ENCODE data around the gene WRAP73. TPM values are rescaled to one million over a fixed set of nuclear protein-coding genes. Genes with fewer than 3 reads are reported as not detected.

The WRAP73 gene
- total RNA-seq, 2 donors from 2014 or later: 22.1 to 24.9 TPM

DNA sequence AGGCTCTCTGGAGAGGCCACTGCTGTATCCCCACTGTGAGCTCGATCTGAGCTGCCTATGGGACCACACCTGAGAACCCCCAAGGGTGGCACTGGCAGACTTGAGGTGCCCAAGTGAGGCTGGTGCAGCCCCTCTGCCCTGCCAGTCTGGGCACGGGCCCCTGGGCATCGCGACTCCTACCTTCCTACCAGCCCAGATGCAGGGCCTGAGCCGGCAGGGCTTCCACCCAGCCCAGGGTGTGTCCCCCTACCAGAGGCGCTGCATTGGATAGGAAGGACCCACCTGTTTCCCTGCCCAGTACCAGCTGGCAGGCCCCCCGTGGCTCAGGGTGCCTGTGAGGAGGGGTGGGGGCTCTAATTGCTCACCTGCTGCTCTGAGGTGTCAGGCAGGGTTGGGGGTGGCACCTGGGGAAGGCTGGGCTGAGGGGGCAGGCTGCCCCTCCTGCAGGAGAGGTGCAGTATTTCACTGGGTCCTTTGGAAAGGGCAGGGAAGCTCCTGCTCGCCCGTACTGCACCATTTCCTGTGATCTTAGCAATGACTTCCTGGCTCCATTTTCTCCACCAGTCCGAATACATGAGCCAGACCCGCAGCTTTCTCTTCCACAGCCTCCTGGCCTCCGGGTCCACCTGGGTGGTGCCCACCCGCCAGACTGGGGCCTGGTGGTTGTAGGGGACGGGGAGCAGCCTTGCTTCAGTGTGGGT, 14.2 kb upstream of the WRAP73 start:
- Histone ChIP-seq H3K4me1 (ENCODE audit: control insufficient read depth in 1 of 2, low read depth in 2 of 2) (no peaks in the 10 kb centered on the region), H3K27ac (no peak overlapping the region), H3K36me3 (no peaks in the 10 kb centered on the region), H3K9me3 (no peaks in the 10 kb centered on the region), H3K4me3 (no peak overlapping the region), H3K27me3 (replicated peaks; ENCODE audit: insufficient read depth) (no peaks in the 10 kb centered on the region)
- ATAC-seq (ENCODE audit: insufficient number of reproducible peaks, low FRiP score, low read depth): no peak
- TF ChIP-seq, protein P1, sequence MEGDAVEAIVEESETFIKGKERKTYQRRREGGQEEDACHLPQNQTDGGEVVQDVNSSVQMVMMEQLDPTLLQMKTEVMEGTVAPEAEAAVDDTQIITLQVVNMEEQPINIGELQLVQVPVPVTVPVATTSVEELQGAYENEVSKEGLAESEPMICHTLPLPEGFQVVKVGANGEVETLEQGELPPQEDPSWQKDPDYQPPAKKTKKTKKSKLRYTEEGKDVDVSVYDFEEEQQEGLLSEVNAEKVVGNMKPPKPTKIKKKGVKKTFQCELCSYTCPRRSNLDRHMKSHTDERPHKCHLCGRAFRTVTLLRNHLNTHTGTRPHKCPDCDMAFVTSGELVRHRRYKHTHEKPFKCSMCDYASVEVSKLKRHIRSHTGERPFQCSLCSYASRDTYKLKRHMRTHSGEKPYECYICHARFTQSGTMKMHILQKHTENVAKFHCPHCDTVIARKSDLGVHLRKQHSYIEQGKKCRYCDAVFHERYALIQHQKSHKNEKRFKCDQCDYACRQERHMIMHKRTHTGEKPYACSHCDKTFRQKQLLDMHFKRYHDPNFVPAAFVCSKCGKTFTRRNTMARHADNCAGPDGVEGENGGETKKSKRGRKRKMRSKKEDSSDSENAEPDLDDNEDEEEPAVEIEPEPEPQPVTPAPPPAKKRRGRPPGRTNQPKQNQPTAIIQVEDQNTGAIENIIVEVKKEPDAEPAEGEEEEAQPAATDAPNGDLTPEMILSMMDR (IDR thresholded peaks at IDR 0.05): no peak
- no peak for DNase-seq (ENCODE audit: low spot score)

DNA sequence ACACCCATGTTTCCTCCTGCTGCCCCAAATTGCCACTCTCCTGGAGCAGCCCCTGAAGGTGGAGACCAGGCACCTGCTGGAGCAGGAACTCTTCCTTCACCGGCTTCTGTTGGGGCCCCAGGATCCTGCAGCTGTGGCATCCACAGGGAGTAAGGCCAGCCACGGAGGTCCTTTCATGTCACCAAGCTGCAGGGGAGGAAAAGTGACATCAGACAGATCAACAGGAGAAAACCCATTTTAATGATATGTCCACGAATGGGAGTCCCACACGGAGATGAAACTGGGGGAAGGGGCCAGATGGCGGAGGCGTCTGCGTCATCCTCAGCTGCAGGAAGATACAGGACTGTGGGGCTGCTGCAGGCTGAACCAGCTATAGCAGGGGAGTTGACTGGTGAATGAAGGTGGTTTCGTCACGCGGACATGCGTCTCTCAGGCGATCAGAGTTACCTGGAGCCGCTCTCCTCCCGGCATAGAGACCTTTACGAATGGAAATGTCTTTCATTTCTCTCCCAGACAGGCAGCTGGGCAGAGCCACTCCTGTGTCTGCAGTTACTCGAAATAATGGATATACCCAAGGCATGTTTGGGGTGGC, 12.3 kb upstream of the WRAP73 start:
- Histone ChIP-seq H3K9me3 (no peaks in the 10 kb centered on the region), H3K27me3 (replicated peaks; ENCODE audit: insufficient read depth) (no peaks in the 10 kb centered on the region), H3K27ac (no peak overlapping the region), H3K4me1 (ENCODE audit: control insufficient read depth in 1 of 2, low read depth in 2 of 2) (no peaks in the 10 kb centered on the region), H3K36me3 (no peaks in the 10 kb centered on the region), H3K4me3 (no peak overlapping the region)
- TF ChIP-seq, protein P1 (IDR thresholded peaks at IDR 0.05): no peak
- ATAC-seq (ENCODE audit: insufficient number of reproducible peaks, low FRiP score, low read depth): no peak
- DNase-seq (ENCODE audit: low spot score): no peak

- Histone ChIP-seq H3K36me3 (no peaks in the 10 kb centered on the region), H3K4me3 (no peak overlapping the region), H3K4me1 (ENCODE audit: control insufficient read depth in 1 of 2, low read depth in 2 of 2) (no peaks in the 10 kb centered on the region), H3K27ac (no peak overlapping the region), H3K9me3 (no peaks in the 10 kb centered on the region), H3K27me3 (replicated peaks; ENCODE audit: insufficient read depth) (no peaks in the 10 kb centered on the region)
- DNase-seq (ENCODE audit: low spot score) (no peak), ATAC-seq (ENCODE audit: insufficient number of reproducible peaks, low FRiP score, low read depth) (no peak)
- TF ChIP-seq, protein P1 (IDR thresholded peaks at IDR 0.05): no peak
These were observed 11.7 kb upstream of the WRAP73 start for GRCh38 chr1:3661631-3662030.

- Histone ChIP-seq H3K4me1 (ENCODE audit: control insufficient read depth in 1 of 2, low read depth in 2 of 2) (no peaks in the 10 kb centered on the region), H3K4me3 (no peak overlapping the region), H3K36me3 (no peaks in the 10 kb centered on the region), H3K27ac (no peak overlapping the region), H3K27me3 (replicated peaks; ENCODE audit: insufficient read depth) (no peaks in the 10 kb centered on the region), H3K9me3 (no peaks in the 10 kb centered on the region)
- ATAC-seq (ENCODE audit: insufficient number of reproducible peaks, low FRiP score, low read depth) (no peak), DNase-seq (ENCODE audit: low spot score) (no peak)
- TF ChIP-seq, protein P1 (IDR thresholded peaks at IDR 0.05): no peak
These were observed 10.8 kb upstream of the WRAP73 start for GRCh38 chr1:3660704-3661103.

DNA sequence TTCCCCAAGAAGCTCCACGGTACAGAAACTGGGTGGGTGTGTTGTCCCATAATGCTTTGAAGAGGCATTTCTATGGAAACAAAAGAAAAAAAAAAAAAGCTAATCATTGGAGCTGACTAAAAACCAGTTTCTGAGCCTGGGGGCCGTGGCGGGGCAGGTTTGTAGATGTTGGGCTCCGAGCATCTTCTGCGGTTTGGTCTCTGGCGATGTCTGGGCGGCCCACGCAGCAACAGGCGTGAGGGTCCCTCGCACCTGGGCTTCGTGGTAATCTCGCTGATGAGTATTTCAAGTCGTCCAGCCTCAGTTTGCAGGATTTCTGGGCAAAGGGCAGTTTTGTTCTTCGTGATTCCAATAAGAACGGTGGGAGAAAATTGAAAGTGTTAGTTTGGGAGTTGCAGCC, 9.2 kb upstream of the WRAP73 start:
- H3K4me3 ChIP-seq: no peak overlapping the region
- TF ChIP-seq, protein P1 (IDR thresholded peaks at IDR 0.05): no peak
- no peaks in the 10 kb centered on the region for H3K36me3 ChIP-seq
- no peaks in the 10 kb centered on the region for H3K27me3 ChIP-seq (replicated peaks; ENCODE audit: insufficient read depth)
- DNase-seq (ENCODE audit: low spot score) (no peak), ATAC-seq (ENCODE audit: insufficient number of reproducible peaks, low FRiP score, low read depth) (no peak)
- no peak overlapping the region for H3K27ac ChIP-seq
- H3K4me1 ChIP-seq (ENCODE audit: control insufficient read depth in 1 of 2, low read depth in 2 of 2): no peaks in the 10 kb centered on the region
- no peaks in the 10 kb centered on the region for H3K9me3 ChIP-seq

All from thoracic aorta (tissue), 2 donors.